Lung (tissue), 12 donors: ENCODE results near the gene LIG3. TPM values are rescaled to one million over a fixed set of nuclear protein-coding genes. Genes with fewer than 3 reads are reported as not detected.

Source experiments
- ATAC-seq: fragments of 200-7000 bp; cut with Tn5 transposase; one replicate; pipeline ENCODE4 v1.9.1; 2020; ENCODE audit warnings: moderate number of reproducible peaks; ENCODE audit not compliant: insufficient read depth, low FRiP score
- DNase-seq, 3 donors: peaks; one replicate each; pipeline ENCODE4 v3.0.0-alpha.2; 2013 to 2017
- H3K27ac ChIP-seq, 2 donors: one replicate each; pipeline ENCODE4 v1.5.1; 2013; ENCODE audit warnings: mild to moderate bottlenecking in 2 of 2, moderate library complexity in 2 of 2, control low read depth in 1 of 2, inconsistent platforms in 1 of 2, low read depth in 1 of 2, low read length in 1 of 2
- H3K27me3 ChIP-seq, 3 donors: one replicate each; pipeline ENCODE4 v1.5.1; 2013; ENCODE audit warnings: low read length in 2 of 3; ENCODE audit not compliant: control insufficient read depth in 3 of 3, insufficient read depth in 3 of 3
- H3K36me3 ChIP-seq, 4 donors: one replicate each; pipeline ENCODE4 v1.5.1; 2013; ENCODE audit warnings: low read length in 4 of 4, mild to moderate bottlenecking in 1 of 4, moderate library complexity in 1 of 4; ENCODE audit not compliant: control insufficient read depth in 4 of 4, insufficient read depth in 4 of 4
- H3K4me1 ChIP-seq, 5 donors: one replicate each; pipeline ENCODE4 v1.5.1; 2013; ENCODE audit warnings: low read length in 5 of 5, mild to moderate bottlenecking in 2 of 5, moderate library complexity in 1 of 5; ENCODE audit not compliant: control insufficient read depth in 5 of 5, insufficient read depth in 5 of 5
- H3K4me3 ChIP-seq: one replicate; pipeline ENCODE4 v1.5.1; 2013; ENCODE audit warnings: mild to moderate bottlenecking, control low read depth, moderate library complexity
- H3K9ac ChIP-seq, 2 donors: one replicate each; pipeline ENCODE4 v1.5.1; 2013; ENCODE audit warnings: low read length in 2 of 2, control low read depth in 1 of 2; ENCODE audit not compliant: insufficient read depth in 1 of 2
- H3K9me3 ChIP-seq, 4 donors: one replicate each; pipeline ENCODE4 v1.5.1; 2013; ENCODE audit warnings: low read length in 3 of 4, mild to moderate bottlenecking in 1 of 4, moderate library complexity in 1 of 4; ENCODE audit not compliant: control insufficient read depth in 4 of 4, insufficient read depth in 3 of 4
- CTCF ChIP-seq: IDR thresholded peaks from 2 replicates; pipeline ENCODE4 v1.5.1; 2012; ENCODE audit warnings: mild to moderate bottlenecking; ENCODE audit errors: control extremely low read depth, extremely low read depth
- WGBS, 2 donors: extraction: QIAGEN DNeasy Blood & Tissue Kit; methylation state at CpG; one replicate each; pipeline ENCODE4 v1.1.7; 2013; 5-methylcytosine and 5-hydroxymethylcytosine counted together
- polyA plus RNA-seq, 2 donors: library from polyadenylated mRNA; stranded (reverse); fragments of 200-250 nt; gene quantifications; one replicate each; pipeline ENCODE4 v1.2.1, GENCODE V29; 2013
- total RNA-seq, 2 donors: library from RNA; depleted of rRNA in 1 of 2; stranded (reverse); fragments of >200 nt in 1 of 2; gene quantifications; one replicate each; pipeline ENCODE4 v1.2.1, GENCODE V29; 2014 to 2021
- donor health status: control.
- donor health status: control.
- donor health status: Bipolar disorder and iron deficiency.
- donor health status: healthy.
- donor health status: DM: yes; HTN: yes; CAD: no.

The LIG3 gene
- total and polyA plus RNA-seq, 4 donors: 6.2 to 40.9 (median 26.1) TPM

GRCh38 chr17:35003778-35004177 is 23.5 kb downstream of the LIG3 start:
- whole genome bisulfite sequencing, 2 donors: 90 to 92% methylated on average over 4 of the region's 4 CpGs
- Histone ChIP-seq H3K4me3 (no peak overlapping the region), H3K9ac (no peak overlapping the region), H3K36me3 (peaks cover 0 to 47% (median 26%) of the 10 kb centered on the region in 4 donors), H3K4me1 (peaks cover 0 to 3% (median 0%) of the 10 kb centered on the region in 5 donors), H3K27ac (no peak overlapping the region), H3K9me3 (no peaks in the 10 kb centered on the region), H3K27me3 (no peaks in the 10 kb centered on the region)
- no peak for ATAC-seq
- no peak for DNase-seq
- no peak for TF ChIP-seq CTCF

GRCh38 chr17:35006345-35006744 is 26.0 kb downstream of the LIG3 start:
- no peak overlapping the region for H3K27ac ChIP-seq
- no peaks in the 10 kb centered on the region for H3K9me3 ChIP-seq
- H3K4me1 ChIP-seq: peaks cover 0 to 3% (median 0%) of the 10 kb centered on the region in 5 donors
- DNase-seq (no peak), ATAC-seq (no peak)
- no peak overlapping the region for H3K4me3 ChIP-seq
- TF ChIP-seq CTCF: no peak
- H3K27me3 ChIP-seq: no peaks in the 10 kb centered on the region
- H3K9ac ChIP-seq: no peak overlapping the region
- 94 to 96% methylated on average over 4 of the region's 4 CpGs for WGBS, 2 donors
- H3K36me3 ChIP-seq: peaks cover 3 to 44% (median 15%) of the 10 kb centered on the region in 4 donors

GRCh38 chr17:35006961-35007360 is 26.6 kb downstream of the LIG3 start:
- peaks cover 3 to 43% (median 16%) of the 10 kb centered on the region in 4 donors for H3K36me3 ChIP-seq
- DNase-seq (no peak), ATAC-seq (no peak)
- WGBS, 2 donors: 59 to 95% methylated on average over 1 of the region's 1 CpG
- H3K9me3 ChIP-seq: no peaks in the 10 kb centered on the region
- H3K9ac ChIP-seq: no peak overlapping the region
- H3K4me1 ChIP-seq: peaks cover 0 to 3% (median 0%) of the 10 kb centered on the region in 5 donors
- H3K4me3 ChIP-seq: no peak overlapping the region
- no peak overlapping the region for H3K27ac ChIP-seq
- no peaks in the 10 kb centered on the region for H3K27me3 ChIP-seq
- TF ChIP-seq CTCF: no peak

- no peak overlapping the region for H3K27ac ChIP-seq
- H3K4me3 ChIP-seq: no peak overlapping the region
- no peaks in the 10 kb centered on the region for H3K27me3 ChIP-seq
- ATAC-seq (no peak), DNase-seq (no peak)
- TF ChIP-seq CTCF: no peak
- peaks cover 3 to 32% (median 21%) of the 10 kb centered on the region in 4 donors for H3K36me3 ChIP-seq
- no peaks in the 10 kb centered on the region for H3K4me1 ChIP-seq
- H3K9ac ChIP-seq: no peak overlapping the region
- no peaks in the 10 kb centered on the region for H3K9me3 ChIP-seq
- 84 to 91% methylated on average over 3 of the region's 3 CpGs for WGBS, 2 donors
Observed at GRCh38 chr17:35010093-35010492, 29.8 kb downstream of the LIG3 start.
